ENCODE data around the gene KCNG2. TPM values are rescaled to one million over a fixed set of nuclear protein-coding genes. Genes with fewer than 3 reads are reported as not detected.

Gene KCNG2
- total and polyA plus RNA-seq, 2 experiments from 2014 or later = not detected

DNA sequence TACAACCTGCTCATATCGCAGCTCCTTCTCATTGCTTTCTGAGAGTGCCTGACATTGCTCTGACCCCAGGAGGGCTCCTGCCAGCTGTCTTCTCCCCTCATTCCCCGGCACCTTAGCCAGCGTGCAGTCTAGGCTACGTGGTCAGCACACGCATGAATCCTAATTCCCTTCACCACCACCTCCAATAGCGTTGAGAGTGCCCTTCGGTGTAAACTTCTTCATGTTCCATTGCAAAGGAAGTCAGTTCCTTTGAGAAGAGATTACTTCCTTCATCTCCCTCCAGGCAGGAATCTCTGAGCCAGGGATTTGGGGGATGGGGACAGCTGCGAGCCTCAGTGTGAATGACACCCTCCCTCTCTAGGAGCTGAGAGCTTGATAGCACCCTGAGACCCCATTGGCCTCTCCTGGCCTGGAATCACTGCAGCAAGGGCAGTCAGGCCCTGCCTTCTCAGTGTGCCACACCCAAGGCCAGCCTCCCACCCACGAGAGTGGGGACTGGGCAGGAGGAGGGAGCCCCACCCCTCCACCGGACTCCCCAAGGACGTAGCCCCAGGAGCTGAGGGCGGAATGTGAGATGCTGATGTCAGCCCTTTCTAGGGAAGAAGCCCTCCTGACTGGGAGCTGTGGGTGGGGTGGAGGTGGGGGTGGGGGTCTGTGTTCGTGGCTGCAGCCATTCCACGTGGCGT lies 100.3 kb downstream of the KCNG2 start:
- DNase-seq (ENCODE audit: low spot score) = no peak
- TF ChIP-seq CTCF (IDR thresholded peaks at IDR 0.05; ENCODE audit: poor library complexity) = no peak
- TF ChIP-seq EZH2 (IDR thresholded peaks at IDR 0.05; ENCODE audit: borderline replicate concordance) = no peak
- TF ChIP-seq EZH2phosphoT487 (IDR thresholded peaks at IDR 0.05; ENCODE audit: low read depth, severe bottlenecking, unreplicated experiment) = no peak
- H3K27ac ChIP-seq = no peak overlapping the region
- no peaks in the 10 kb centered on the region for H4K20me1 ChIP-seq (ENCODE audit: insufficient read depth, poor library complexity, severe bottlenecking)
- peaks cover 37% of the 10 kb centered on the region for H3K9me3 ChIP-seq (ENCODE audit: low read depth)
- H3K4me1 ChIP-seq (ENCODE audit: insufficient read depth) = no peaks in the 10 kb centered on the region
- H3K4me2 ChIP-seq = no peak overlapping the region
- WGBS (ENCODE audit: low lambda C conversion rate, missing lambda C conversion rate) = 99% methylated on average over 12 of the region's 15 CpGs
- H3K27me3 ChIP-seq = no peaks in the 10 kb centered on the region
- H3K36me3 ChIP-seq (replicated peaks; ENCODE audit: insufficient read depth, low read depth) = no peaks in the 10 kb centered on the region
- H2AFZ ChIP-seq = no peak overlapping the region
- no peaks in the 10 kb centered on the region for H3K79me2 ChIP-seq
- no peaks in the 10 kb centered on the region for H3K9me2 ChIP-seq (replicated peaks; ENCODE audit: insufficient read depth)
- H3K4me3 ChIP-seq = no peak overlapping the region

- DNase-seq (ENCODE audit: low spot score) = no peak
- no peak overlapping the region for H2AFZ ChIP-seq
- no peaks in the 10 kb centered on the region for H3K9me2 ChIP-seq (replicated peaks; ENCODE audit: insufficient read depth)
- WGBS (ENCODE audit: low lambda C conversion rate, missing lambda C conversion rate) = 99% methylated on average over 16 of the region's 70 CpGs
- no peak for TF ChIP-seq EZH2phosphoT487 (IDR thresholded peaks at IDR 0.05; ENCODE audit: low read depth, severe bottlenecking, unreplicated experiment)
- TF ChIP-seq CTCF (IDR thresholded peaks at IDR 0.05; ENCODE audit: poor library complexity) = no peak
- no peak for TF ChIP-seq EZH2 (IDR thresholded peaks at IDR 0.05; ENCODE audit: borderline replicate concordance)
- no peaks in the 10 kb centered on the region for H3K79me2 ChIP-seq
- peaks cover 27% of the 10 kb centered on the region for H3K9me3 ChIP-seq (ENCODE audit: low read depth)
- no peak overlapping the region for H3K4me2 ChIP-seq
- no peaks in the 10 kb centered on the region for H3K4me1 ChIP-seq (ENCODE audit: insufficient read depth)
- H4K20me1 ChIP-seq (ENCODE audit: insufficient read depth, poor library complexity, severe bottlenecking) = no peaks in the 10 kb centered on the region
- H3K27me3 ChIP-seq = no peaks in the 10 kb centered on the region
- H3K4me3 ChIP-seq = no peak overlapping the region
- no peak overlapping the region for H3K27ac ChIP-seq
- H3K36me3 ChIP-seq (replicated peaks; ENCODE audit: insufficient read depth, low read depth) = no peaks in the 10 kb centered on the region
These were observed 101.3 kb downstream of the KCNG2 start for GRCh38 chr18:79898952-79899608.

DNA sequence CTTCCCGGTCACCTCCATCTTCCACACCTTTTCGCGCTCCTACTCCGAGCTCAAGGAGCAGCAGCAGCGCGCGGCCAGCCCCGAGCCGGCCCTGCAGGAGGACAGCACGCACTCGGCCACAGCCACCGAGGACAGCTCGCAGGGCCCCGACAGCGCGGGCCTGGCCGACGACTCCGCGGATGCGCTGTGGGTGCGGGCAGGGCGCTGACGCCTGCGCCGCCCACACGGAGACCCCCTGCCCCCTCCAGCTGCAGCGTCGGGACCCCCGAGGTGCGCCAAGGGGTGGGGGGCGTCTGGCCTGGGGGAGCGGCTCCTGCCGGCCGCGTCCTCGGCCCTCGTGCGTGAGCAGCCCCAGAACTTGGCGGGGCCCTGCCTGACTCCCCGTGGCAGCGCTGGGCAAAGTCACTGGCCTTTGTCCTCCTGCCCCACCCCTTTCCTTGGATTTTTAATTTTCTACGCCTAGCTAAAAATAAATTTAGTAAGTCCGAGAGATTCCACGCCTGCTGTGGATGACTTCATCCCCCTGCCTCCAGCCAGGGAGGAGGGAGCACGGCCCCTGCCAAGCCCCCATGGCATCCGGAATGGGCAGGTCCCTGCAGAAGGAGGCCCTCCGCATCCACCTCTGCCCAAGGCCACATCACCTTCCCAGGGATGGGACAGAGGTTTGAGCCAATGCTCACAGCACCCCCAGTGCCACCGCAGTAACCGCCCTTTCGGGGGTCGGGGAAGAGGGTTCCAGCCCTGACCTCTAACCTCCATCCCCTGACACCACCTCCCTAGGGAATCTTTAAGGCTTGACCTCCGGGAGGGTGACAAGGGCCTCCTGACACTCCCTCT lies 102.1 kb downstream of the KCNG2 start:
- TF ChIP-seq EZH2phosphoT487 (IDR thresholded peaks at IDR 0.05; ENCODE audit: low read depth, severe bottlenecking, unreplicated experiment) = no peak
- no peak for TF ChIP-seq CTCF (IDR thresholded peaks at IDR 0.05; ENCODE audit: poor library complexity)
- TF ChIP-seq EZH2 (IDR thresholded peaks at IDR 0.05; ENCODE audit: borderline replicate concordance) = no peak
- DNase-seq (ENCODE audit: low spot score) = no peak
- Histone ChIP-seq H2AFZ (no peak overlapping the region), H3K27ac (no peak overlapping the region), H3K27me3 (no peaks in the 10 kb centered on the region), H4K20me1 (ENCODE audit: insufficient read depth, poor library complexity, severe bottlenecking) (no peaks in the 10 kb centered on the region), H3K9me2 (replicated peaks; ENCODE audit: insufficient read depth) (no peaks in the 10 kb centered on the region), H3K4me1 (ENCODE audit: insufficient read depth) (no peaks in the 10 kb centered on the region), H3K79me2 (no peaks in the 10 kb centered on the region), H3K4me2 (no peak overlapping the region), H3K9me3 (ENCODE audit: low read depth) (peaks cover 26% of the 10 kb centered on the region), H3K36me3 (replicated peaks; ENCODE audit: insufficient read depth, low read depth) (no peaks in the 10 kb centered on the region), H3K4me3 (no peak overlapping the region)
- WGBS (ENCODE audit: low lambda C conversion rate, missing lambda C conversion rate) = 98% methylated on average over 42 of the region's 53 CpGs
